Stimulated activated CD4-positive, alpha-beta T cell treated with anti-CD3 and anti-CD28 coated beads, Interleukin-4, amount 100 ng/mL, for 48 hours (primary cell): Measurements from ENCODE around the gene OR2T27.
"Not testable (repeated sequence)": the region's sequence is repeated elsewhere in the genome, so short reads cannot be mapped to it uniquely, and the experiment has no call there.

Experiments used
- DNase-seq, 2 donors: peaks; one replicate each; pipeline ENCODE4 v3.0.0-alpha.2; 2020; ENCODE audit warnings: low read depth in 2 of 2

Gene OR2T27, protein sequence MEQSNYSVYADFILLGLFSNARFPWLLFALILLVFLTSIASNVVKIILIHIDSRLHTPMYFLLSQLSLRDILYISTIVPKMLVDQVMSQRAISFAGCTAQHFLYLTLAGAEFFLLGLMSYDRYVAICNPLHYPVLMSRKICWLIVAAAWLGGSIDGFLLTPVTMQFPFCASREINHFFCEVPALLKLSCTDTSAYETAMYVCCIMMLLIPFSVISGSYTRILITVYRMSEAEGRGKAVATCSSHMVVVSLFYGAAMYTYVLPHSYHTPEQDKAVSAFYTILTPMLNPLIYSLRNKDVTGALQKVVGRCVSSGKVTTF

DNA sequence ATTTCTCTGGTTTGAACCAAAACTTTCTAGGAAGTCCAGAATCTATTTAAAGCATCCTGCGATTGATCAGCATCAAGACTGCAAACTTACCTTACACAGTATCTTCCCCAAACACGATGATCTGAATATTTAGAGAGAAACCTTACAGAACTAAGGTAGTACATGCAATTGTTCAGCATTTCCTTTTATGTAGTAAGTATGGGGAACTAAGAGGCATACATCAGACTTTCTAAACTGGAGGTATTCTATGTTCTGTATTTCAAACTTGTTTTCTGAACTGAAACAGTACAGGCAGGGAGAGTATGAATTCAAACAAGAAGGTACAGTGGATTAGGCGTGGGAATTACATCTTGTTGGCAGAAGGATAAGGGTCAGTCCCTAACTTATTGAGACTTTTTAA is at the start of gene OR2T27:
Gene OR2T27 (minus strand): TSS at position 175 of the 400 bp plus-strand sequence. CDS start 4,644 bp downstream, outside the sequence.
- not testable (repeated sequence) for DNase-seq

DNA sequence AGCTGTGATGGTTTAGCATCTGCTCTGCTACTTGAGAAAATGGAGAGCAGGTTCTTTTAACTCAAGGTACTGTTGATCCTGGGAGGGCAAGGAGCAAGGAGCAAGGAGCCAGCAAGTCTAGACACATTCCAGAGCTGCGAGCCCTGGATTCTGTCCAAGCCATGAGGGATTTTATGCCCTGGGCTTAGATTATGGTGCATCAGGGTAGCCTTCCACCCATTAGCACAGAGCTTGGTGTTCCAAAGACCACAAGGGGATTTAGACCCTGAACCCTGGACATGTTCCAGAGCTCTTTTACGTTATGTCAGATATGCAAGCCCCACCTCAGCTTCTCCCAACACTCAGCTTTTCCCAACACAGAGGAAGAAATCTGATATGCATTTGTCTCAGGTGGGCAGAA is 49.3 kb upstream of the OR2T27 start:
- DNase-seq: no peak

DNA sequence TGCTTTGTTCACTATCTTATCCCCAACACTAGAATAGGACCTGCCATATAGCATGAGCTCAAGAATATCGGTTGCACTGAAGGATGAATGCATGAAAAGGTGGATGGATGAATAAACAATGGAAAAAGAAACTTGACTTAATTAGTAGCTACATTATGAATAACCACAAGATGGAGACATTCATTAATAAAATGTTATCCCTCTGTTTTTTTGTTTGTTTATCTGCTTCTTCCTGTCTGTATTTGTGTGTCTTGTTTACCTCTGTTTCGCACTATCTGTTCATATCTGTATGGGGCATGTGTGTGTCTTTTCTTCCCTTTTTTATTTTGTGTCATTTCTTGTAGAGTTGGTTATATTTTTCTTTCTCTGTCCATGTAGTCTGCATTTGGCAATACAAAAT is 48.3 kb upstream of the OR2T27 start:
- DNase-seq: no peak

DNA sequence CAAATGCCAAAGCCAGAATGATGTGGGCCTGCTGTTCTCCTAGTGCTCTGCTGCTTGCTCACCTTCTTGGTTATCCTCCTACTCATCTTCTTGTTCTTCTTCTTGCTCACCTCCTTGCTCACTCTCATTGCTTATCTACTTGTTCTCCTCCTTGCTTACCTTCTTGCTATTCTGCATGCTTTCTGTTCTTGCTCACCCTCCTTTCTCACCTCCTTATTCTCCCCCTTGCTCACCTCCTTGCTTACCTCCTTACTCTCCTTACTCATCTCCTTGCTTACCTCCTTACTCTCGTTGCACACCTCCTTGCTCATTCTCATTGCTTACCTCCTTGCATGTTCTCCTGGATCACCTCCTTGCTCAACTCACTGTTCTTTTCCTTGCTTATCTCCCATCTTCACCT is 47.4 kb upstream of the OR2T27 start, which contains the start of gene OR14I1:
Gene OR14I1 (minus strand): TSS at position 53 of the 400 bp plus-strand sequence.
- DNase-seq: no peak

DNA sequence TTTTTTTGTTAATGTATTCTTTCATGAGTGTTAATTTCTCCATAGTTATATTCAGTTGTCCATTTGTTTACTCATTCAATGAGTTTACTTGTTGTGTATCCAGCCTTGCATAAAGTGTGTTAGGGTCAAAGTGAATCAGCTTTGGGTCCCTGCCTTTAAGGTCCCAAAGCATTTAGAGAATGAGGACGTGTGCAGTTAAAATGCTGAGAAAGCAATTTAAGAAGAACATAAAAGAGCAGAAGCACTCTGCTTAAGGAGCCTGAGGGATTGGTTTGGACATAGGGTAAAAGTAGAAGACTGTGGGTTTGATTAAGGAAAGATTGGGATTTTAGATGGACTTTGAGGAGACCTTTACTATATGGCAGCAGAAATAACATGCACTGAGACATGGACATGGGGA is 43.8 kb upstream of the OR2T27 start:
- no peak for DNase-seq

DNA sequence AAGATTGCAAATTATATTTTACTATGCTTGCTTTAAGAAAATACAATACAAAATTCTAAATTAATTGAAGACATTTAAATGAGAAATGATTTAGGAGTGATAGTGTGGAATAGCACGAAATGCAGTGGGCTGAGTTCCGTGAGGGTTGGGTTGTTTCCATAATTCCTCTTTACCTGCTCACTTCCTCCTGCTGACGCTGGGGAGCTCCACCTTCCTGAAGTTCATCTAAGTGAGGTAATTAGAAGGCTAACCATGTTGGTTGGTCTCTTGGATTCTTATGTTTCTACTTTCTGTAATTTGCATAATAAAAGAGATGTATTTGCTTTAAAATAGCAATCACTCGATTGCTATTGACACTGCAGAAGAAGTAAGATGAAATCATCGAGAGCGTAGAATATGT is 42.6 kb upstream of the OR2T27 start:
- DNase-seq: no peak

DNA sequence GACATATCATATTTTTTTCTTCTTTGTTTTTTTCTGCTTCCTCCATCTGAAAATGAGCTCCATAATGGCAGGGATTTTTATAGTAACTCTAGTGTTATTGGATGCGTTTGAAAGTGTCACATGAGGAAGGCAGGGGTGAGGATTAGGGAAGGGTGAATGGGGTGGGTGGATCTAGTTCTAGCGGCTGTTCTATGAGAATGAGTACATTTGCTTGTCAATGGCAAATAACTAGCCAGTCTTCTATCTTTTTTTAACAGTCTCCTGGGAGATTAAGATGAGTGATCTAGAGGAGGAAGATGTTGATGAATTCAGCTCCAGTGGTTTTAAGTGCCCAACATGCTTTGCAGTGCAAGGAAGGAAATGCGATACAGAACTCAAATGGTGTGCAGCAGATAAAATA is 41.4 kb upstream of the OR2T27 start:
- DNase-seq: no peak

DNA sequence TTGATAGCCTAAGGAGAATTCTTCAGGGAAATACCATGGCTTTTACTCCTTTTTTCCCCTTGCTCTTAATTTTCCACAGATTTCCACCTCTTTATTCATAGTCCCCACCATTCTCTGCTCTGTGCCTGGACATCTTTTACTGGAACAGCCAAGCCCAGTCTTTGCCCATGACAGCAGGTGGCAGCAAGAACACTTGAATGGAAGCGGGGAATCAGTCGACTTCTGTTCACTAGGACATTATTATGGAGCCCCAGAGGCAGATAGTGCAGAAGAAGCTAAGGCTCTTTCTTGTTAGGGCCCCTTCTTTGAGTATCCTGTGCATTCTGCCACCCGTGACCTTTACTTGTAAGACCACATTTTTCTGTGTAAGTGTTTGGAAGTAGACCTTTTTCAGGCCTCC is 40.9 kb upstream of the OR2T27 start:
- no peak for DNase-seq

DNA sequence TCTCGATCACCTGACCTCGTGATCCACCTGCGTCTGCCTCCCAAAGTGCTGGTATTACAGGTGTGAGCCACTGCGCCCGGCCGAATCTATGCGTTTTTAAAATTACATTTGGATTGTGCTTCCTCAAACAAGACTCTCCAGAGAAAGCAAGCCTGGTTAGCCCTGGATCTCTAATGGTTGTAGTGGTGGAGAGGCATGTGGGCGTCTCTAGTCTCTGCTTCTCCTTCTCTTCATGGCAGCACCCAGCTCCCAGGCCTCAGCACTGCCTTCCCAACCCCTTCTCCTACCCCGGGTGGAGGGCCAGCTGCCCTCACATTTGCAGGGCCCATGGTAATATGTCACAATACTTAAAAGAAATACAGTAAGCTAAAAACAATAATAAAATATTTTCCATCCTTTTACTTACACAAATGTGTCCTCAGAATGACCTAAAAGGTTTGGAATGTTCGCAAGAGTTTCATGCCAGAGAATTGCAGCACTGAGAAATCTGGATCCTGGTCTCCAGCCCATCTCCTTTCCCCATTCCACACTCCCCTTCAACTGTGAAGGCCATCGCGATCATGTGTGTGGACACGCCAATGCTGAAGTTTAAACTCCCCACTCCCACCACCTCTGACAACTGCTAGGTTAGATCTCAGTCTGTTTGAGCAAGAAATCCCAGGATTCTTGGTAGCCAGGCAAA is 40.3 kb upstream of the OR2T27 start:
- DNase-seq: no peak

DNA sequence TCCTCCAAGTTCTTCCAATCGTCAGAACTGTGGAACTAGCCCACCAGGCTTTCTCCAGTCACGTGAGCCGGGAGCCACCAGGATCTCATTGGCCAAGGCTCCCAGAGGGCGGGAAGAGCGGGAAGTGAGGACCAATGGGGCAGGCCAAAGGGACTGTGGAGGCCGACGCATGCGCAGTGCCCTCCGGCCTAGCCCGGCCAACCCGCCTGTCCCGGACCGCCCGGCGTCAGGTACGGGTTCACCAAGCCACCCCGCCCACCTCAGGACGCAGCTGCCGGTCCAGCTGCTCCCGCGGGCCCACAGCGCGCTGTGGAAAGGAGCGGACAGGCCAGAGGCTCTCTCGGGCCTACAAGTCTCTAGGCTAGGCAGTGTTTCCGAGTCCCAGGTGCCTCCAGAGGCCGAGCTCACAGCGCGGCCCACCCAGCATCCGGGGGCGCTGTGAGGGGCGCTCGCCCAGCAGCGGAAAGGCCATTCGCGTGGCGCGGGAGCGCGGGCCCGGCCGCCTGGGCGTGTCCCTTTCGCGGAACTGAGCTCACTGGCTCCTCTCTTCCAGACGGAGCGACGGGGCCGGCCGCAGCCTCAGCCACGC is 36.3 kb upstream of the OR2T27 start:
- DNase-seq: no peak

DNA sequence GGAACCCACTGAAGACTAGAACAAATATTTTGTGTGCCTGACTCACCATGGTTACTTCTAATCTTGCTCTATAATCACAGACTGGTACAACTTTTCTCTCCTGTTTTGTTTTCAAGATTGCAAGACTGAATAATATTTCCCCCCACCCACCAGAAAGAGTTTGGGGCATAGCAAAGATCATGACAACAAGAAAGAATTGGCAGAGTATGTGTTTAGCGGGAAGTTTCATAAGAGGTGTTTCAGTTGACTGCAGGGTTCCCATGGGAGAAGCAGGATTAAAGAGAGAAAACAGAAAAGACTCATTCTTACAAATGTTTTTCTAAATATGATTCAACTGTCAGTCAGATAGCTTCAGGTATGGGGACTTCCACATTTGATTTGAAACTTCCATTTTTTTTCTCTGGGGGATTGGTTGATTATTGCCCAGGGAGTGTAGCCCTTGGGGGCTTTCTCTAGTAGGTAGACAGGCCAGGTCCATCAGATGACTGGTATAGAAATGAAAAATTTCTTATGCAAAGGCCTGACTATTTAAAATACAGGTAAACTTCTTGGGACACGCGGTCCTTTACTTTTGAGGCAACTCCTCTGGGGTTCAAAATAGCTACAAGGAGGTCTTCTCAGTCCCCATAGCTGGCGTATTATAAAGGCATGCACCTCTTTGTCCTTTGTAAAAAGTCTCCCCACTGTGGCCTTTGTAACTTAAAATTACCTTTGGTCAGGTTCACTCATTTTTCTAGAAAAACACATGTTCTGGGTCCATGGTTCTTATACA is 33.4 kb upstream of the OR2T27 start:
- no peak for DNase-seq

DNA sequence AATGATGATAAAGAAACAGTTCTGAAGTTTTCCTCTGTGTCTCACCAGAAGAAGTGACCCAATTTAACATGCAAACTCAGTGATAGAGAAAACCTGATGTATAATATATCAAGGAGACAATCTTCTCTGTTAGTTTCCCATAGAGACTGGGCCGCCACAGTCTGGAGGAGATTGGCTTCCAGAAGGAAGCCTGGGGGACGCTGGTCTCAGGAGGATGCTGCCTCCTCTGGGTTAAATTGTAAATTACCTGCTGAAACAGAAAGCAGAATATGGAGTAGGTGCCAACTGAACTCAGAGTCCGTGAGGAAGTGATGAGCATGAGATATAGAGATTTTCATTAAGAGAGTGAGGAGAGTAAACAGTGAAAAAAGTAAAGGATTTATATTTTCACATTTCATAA is 31.5 kb upstream of the OR2T27 start:
- DNase-seq: no peak

DNA sequence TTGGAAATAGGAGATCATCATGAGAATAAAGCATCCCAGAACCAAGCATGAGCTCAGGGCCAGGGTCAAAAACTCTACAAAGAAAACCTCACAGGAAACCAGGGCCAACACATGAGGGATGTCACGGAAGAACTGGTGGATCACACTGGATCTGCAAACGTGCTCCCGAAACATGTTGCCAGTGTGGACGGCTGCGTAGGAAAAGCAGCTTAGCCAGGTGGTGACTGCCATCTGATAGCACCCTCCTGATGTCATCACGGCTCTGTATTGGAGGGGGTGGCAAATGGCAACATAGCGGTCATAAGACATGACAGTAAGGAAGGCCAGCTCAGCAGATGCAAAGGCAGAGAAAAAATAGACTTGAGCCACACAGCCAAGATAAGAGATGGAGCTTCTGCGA is 26.3 kb upstream of the OR2T27 start:
- DNase-seq: no peak

DNA sequence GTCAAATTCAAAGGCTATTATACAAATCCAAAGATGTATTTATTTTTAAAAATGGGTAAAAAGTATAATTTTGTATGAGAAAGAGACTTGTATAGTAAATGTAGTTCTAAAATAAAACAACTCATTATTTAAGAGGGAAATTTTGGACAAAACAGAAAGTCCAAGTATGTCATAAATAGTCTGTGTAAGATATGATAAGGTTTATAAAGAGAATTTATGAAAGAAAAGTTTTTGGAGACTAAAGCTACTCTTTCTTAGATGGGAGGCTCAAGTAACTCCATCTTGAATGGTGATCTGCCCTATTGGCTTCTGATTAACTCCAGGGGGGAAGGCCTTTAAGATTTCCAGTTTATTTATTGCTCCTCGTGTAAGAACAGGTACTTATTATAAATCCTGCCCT is 14.7 kb upstream of the OR2T27 start:
- DNase-seq: no peak

DNA sequence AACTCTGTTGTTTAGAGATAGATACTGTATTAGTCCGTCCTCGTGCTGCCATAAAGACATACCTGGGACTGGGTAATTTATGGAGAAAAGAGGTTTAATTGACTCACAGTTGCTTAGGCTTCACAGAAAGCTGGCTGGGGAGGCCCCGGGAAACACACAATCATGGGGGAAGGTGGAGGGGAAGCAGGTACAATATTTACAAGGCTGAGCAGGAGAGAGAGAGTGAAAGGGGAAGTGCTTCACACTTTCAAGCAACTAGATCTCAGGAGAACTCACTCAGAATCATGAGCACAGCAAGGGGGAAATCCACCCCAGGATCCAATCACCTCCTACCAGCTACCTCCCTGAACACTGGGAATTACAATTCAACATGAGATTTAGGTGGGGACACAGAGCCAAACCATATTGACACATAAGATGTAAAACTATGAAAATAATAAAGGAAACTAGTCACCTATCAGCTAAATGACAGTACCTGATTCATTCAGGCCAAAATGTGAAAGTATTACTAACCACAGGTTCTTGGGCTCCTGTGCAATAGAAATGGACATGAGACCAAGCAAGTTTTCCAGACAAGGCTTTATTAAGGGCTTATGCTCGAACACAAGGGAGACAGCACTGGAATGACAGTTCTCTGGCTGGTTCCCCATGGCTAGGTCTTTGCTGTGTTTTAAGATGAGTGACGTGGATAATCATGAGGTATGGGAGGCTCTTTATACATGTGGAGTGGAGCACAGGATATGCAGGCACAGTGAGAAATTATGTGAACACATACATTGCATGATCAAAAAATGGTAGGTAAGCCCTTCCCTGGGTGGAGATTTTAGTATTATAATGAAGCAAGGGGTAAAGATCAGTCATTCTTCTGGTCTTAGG is 8.4 kb upstream of the OR2T27 start:
- not testable (repeated sequence) for DNase-seq

DNA sequence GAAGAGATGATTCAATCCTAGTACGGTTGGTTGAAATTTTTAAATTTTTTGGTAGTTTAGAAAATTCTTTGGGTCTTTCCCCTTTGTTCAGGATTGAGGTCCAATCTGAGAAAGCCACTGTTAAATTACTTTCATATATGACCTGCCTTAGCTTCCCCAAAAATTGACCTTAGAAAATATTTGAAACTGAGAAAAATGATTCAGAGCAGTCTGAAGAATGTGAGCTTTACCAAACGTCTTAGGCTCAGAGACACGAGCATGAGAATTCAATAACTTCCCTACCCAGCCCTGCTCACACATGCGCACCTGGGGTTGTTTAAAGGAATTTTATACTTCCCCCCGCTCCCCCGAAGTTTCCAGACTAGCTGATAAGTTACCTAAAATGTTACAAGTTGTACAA is 1.5 kb upstream of the OR2T27 start:
- DNase-seq: not testable (repeated sequence)

DNA sequence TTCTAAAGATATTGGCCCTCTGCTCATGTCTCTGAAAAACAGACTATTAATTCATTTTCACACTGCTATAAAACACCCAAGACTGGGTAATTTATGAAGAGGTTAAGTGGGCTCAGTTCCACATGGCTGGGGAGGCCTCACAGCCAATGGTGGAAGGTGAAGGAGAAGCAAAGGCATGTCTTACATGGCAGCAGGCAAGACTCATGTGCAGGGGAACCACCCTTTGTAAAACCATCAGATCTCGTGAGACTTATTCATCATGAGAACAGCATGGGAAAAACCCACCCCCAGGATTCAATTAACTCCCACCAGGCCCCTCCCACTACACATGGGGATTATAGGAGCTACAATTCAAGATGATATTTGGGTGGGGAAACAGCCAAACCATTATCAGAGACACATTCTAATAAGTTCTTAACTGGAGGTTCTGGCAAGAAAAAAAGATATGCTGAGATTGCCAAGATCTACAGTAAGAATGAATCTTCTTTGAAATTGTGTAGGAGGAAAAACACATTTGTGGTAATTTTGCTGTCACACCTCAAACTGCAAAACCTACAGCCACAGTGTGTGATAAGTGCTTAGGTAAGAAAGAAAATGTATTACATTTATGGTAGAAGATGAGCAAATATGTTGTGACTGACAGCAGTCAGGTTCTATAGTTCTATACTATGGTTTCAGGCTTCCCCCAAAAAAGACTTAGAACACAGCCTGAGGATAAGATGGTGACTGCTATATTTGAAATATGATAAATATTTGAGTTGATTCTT is 6.4 kb downstream of the OR2T27 start:
- not testable (repeated sequence) for DNase-seq

DNA sequence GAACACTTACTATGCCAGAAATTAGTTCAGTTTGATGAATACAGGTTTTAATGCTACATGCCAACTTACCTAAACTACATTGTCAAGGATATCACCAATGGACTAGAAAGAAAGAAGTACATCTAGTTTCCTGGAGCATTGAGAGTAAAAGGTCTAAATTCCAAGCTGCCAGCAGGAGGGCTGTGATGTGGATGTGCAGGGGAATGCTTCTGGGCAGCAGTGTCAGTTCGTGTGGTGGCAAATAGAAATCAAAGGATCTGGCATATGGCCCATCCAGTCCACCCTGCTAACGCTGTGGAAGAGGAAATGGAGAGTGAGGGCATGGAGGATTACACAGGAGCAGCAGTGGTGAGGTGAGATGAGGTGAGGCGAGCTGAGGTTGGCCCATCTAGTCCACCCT is 10.2 kb downstream of the OR2T27 start, which contains the start of gene OR2T35:
Gene OR2T35 (minus strand): TSS at position 101 of the 400 bp plus-strand sequence. CDS start 6,020 bp downstream, outside the sequence.
- DNase-seq: not testable (repeated sequence)

DNA sequence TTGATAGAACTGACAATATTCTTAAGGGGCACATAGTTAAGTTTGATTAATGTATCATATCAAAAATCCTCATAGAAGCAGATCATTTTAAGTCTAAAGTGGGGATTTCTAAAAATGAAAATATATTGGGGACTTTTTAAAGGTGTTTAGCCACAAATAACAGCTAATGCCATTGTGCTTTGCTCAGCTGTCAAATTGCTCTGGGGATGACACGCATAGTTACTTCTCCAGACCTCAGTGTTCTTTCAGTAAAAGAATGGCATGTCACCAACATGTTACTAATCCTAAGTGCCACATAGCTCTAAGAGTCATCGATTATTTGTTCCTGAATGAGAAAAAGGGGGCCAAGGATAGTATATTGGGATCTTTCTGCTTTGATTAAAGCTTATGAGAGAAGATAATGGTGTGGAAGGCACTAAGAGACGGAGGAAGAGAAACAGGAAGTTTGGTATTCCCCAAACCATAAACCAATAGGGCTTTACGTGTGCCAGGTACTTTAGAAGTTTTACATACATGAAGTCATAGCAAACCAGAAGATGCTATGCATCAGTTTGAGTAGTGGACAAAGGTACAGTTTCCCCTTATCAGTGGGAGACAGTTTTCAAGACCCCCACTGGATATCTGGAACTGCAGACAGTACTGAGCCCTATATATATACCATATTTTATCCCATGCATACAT is 12.2 kb downstream of the OR2T27 start:
- DNase-seq: not testable (repeated sequence)

DNA sequence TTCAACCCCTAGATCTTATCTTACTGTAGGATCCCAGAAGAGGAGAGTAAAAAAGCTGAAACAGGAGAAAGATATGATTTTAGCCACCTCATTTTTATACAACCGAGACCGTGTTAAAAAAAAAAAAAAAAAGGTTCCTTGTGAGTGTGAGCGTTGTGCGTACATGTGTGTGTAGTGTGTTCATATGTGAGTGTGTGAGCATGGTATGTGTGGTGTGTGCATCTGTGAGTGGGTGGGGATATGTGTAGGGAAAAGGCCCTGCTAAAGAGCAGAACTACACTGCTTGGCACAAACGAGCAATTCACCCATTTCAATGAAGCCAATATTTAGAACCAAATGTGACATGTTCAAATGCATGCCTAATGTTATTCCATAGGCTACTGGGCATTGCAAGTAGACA is 13.7 kb downstream of the OR2T27 start:
- DNase-seq: not testable (repeated sequence)
